Activated CD4-positive, alpha-beta T cell treated with anti-CD3 and anti-CD28 coated beads, Interleukin-10, Interleukin-2, amounts not matched to agents 100 ng/mL and 50 ng/mL, durations not matched to agents 16 hours and 8 hours (primary cell): Measurements from ENCODE around the gene FEZF2.

Experiments used
- DNase-seq: peaks from one replicate; pipeline ENCODE4 v3.0.0-alpha.2; 2020

FEZF2 gene

DNA sequence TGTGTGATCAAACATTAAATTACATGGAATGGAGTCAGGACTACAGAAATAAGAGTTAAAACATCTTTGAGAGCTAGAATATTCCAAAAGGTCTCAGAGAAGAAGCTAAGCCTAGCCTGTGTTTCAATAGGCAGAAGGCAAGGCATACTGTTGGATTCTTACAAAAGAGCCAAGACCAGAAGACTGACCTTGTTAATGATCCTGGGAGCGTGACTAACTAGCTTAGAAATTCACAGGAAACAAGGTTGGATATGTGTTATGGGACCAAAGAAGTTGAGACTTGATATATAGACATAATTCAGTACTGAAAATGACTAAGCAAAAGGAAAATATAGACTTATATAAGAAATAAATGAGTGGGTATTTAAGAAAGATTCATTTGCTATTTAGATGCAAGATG lies 50.1 kb downstream of the FEZF2 start:
- no peak for DNase-seq
